ENCODE data around the gene PGAP3.
"Not testable (repeated sequence)": the region's sequence is repeated elsewhere in the genome, so short reads cannot be mapped to it uniquely, and the experiment has no call there.

The PGAP3 gene

GRCh38 chr17:39715375-39716072 lies 27.7 kb upstream of the PGAP3 start:
- DNase-seq, result no peak

- no peak for DNase-seq
Observed at GRCh38 chr17:39714234-39714633, 26.4 kb upstream of the PGAP3 start.

DNA sequence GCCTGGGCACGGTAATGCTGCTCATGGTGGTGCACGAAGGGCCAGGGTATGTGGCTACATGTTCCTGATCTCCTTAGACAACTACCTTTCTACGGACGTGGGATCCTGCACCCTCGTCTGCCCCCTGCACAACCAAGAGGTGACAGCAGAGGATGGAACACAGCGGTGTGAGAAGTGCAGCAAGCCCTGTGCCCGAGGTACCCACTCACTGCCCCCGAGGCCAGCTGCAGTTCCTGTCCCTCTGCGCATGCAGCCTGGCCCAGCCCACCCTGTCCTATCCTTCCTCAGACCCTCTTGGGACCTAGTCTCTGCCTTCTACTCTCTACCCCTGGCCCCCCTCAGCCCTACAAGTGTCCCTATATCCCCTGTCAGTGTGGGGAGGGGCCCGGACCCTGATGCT lies 24.0 kb upstream of the PGAP3 start:
- no peak for DNase-seq

GRCh38 chr17:39711071-39711470 lies 23.2 kb upstream of the PGAP3 start:
- not testable (repeated sequence) for DNase-seq

- no peak for DNase-seq
Observed at GRCh38 chr17:39709998-39710964, 22.4 kb upstream of the PGAP3 start.

- DNase-seq, result no peak
Observed at GRCh38 chr17:39709319-39709997, 21.6 kb upstream of the PGAP3 start.

DNA sequence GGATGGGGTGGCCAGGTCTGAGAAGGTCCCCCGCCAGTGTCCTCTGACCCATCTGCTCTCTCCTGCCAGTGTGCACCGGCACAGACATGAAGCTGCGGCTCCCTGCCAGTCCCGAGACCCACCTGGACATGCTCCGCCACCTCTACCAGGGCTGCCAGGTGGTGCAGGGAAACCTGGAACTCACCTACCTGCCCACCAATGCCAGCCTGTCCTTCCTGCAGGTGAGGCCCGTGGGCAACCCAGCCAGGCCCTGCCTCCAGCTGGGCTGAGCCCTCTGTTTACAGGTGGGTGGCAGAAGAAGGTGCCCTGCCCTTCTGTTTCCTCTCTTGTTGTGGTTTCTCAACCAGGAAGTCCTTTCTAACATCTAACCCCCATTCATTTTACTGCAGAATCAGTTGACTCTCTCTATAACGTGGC lies 19.1 kb upstream of the PGAP3 start:
- no peak for DNase-seq

GRCh38 chr17:39706383-39706782 lies 18.5 kb upstream of the PGAP3 start:
- DNase-seq, result no peak

- no peak for DNase-seq
Observed at GRCh38 chr17:39705786-39706348, 18.0 kb upstream of the PGAP3 start.

DNA sequence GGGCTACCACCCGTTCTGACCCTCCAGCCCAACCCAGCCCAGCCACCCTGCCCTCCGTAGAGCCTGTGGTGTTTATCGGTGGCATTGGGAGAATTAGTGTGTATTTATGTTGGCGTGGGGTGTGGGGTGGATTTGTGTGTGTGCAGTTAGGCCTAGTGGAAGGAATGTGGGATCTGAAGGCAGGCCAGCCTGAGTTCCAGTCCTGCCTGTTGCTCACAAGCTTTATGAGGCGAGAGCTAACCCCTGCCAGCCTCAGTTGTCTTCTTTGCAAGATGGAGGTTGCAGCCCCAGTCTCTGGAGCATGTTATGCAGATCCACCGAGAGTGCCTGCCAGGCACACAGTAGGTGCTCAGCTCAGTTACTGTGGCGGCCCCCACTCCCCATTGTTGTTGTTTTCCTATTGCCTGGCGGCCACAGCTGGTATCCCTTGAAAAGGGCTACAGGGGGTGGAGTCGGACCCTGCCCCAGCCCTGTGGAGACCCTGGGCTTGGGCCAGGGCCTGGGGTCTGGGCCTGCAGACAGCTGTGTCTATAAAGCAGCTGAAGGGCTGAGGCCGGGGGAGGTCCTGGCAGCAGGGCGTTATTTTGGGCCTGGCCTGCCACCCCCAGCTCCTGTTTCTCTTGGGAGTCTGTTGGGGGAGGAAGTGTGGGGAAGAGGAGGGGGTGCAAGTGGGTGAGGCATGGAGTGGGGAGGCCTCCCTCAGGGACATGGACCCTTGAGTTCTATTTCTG lies 17.1 kb upstream of the PGAP3 start:
- no peak for DNase-seq

DNA sequence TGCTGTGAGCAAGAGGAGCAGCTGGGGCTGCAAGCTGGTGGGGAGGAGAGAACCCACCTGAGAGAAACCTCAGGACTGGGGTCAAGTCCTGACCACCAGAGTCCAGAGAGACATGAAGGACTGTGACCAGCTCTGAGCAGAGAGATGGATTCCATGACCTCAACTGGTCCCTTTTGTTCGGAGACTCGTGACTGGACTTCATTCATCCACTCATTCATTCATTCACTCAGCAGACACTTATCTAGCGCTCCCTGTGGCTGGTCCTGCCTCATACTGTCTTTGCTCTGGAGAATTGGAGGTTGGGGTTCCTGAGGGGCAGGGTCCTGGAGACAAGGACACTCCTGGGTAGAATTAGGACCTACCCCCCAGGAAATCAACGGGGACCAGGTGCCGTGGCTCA lies 16.1 kb upstream of the PGAP3 start:
- no peak for DNase-seq

DNA sequence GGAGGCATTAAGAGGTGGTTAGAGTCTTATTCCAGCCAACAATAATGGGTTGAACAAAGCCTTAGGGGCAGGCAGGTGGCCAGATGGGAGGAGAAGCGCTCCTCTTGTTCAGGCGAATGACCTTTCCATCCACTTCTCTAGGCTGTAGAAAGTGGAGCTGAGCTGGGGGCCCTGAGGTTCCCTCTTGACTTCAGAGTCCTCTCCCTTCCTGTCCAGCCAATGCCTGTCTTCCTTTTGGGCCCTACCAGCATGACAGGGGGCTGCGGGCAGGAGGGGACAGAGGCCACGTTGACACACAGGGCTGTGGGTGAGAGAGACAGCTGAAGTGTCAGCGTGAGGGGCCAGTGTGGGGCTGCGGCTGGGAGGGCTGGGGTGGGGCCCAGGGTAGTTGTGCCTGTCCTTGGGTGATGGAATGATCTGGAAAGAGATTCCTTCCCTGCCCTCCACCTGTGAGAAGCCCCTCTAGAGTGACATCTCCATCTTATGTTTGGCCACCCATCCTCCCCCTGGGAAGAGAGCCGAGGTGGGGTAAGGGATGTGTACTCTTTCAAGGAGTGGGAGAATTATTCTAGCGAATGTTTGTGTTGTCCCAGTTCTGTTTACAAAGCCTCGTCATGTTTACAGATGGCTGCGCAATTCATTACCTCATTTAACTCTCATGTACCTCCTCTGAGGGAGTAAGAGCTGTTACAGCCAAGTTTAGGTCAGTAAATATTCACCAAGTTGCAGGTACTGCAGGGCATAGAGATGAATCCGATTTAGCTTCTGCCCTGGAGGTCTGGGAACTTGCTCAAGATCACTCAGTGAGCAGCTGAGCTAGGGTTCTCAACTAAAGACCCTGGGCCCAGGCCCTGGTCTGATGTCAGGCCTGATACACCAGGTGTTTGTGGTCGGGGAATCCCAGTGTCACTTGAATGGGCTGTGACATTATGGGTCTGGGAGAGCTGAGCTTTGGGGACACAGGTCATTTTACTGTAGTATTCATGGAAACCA lies 15.3 kb upstream of the PGAP3 start:
- DNase-seq, result no peak

DNA sequence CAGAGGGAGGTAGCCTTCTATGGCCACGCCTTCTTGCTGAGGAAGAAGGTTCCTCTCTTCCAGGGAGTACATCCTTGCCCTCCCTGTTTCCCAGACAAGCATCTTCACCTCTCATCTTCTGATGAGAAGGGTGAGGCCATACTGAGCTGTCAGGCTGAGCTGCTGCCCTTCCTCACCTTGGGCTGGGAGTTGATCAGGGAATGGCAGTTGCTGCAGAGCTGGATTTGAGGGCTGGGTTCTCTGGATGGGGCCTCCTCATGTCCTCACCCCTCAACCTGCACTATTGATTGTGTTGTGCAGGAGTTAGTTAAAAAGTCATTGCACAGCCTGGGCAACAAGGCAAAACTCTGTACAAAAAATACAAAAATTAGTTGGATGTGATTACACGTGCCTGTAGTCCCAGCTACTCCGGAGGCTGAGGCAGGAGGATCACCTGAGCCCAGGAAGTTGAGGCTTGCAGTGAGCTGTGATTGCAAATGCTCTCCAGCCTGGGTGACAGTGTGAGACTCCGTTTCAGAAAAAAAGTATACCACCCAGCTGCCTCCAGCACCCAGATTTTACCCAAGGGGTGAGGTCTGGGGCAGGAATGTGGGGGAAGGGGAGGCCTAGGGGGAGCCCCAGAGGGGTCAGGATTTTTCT lies 14.0 kb upstream of the PGAP3 start:
- no peak for DNase-seq

DNA sequence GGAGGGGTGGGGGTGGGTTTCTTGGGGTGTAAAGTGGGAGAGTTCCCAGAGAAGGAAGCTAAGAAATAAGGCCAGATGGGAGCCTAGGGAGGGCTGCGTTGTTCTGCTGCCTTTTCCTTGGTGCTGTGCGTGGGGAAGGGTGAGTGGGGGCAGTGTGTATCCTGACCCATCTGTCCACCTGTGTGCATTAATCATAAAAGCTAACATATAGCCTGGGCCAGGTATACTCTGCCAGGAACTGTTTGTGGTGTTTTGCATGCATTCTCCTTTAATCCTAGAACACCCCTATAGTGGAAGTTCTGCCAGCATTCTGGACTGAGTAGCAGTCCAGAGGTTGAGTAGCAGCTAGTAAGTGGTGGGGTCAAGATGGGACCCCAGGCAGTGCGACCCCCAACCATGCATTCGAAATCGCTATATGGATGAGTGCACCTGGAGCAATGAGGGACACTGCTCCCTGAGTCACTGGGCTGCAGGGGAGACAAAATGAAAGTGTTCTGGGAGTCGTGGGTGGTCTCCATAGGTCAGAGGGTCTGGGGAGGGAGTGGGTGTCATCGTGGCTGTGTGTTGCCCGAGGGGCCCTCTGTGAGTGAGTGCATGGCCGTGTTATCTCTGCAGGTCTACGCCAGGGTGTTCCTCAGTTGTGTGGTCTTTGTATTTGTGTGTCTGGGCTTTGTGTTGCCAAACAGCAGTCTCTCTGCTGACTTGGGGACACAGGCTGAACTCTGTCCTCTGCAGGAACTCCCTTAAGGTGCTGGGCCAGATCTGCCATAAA lies 13.3 kb upstream of the PGAP3 start:
- DNase-seq, result no peak

DNA sequence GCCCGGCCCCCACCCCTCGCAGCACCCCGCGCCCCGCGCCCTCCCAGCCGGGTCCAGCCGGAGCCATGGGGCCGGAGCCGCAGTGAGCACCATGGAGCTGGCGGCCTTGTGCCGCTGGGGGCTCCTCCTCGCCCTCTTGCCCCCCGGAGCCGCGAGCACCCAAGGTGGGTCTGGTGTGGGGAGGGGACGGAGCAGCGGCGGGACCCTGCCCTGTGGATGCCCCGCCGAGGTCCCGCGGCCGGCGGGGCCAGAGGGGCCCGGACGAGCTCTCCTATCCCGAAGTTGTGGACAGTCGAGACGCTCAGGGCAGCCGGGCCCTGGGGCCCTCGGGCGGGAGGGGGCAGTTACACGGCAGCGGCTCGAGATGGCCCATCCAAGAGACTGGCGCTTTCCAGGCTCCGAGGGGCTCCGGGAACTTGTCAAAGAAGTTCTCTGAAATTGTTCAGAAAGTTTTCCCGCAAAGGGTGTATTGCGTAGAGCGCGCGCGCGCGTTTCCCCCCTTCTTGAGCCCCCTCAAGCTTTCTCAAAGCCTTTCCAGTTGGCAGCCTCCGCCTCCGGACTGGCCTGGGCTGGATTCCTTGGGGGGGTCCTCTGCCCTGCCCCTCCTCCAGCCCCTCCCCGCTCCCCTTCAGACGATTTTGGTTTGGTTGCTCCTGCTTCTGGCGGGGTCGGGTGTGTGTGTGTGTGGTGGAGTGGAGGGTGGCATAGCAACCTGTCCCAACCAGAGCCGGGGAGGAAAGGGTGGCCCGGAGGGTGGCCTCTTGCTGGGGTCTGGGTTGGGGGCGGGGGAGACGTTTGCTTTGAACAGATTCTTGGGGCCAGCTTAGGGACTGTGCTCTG lies 12.5 kb upstream of the PGAP3 start:
- no peak for DNase-seq

GRCh38 chr17:39699818-39700147 lies 11.9 kb upstream of the PGAP3 start, which contains the start of gene ERBB2:
Gene ERBB2 (plus strand): TSS chr17:39700064. CDS start chr17:39700239, 175 bp downstream.
- no peak for DNase-seq

GRCh38 chr17:39699157-39699817 lies 11.4 kb upstream of the PGAP3 start:
- DNase-seq, result not testable (repeated sequence)

DNA sequence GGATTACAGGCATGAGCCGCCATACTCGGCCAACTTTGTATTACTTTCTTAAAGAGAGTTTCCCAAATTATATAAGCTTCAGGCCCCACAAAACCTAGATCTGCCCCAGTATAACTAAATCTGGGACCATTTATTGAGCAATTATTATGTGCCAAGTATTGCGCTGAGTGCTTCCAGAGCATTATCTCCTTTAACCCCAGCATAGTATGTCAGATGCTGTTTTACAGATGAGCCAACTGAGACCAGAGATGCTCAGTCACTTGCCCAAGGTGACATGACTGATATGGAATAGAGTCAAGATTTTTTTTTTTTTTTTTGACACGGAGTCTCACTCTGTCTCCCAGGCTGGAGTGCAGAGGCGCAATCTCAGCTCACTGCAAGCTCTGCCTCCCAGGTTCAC lies 10.1 kb upstream of the PGAP3 start:
- no peak for DNase-seq

Measured in activated effector memory CD4-positive, alpha-beta T cell treated with Interleukin-2 at 50 U/mL for 16 hours (primary cell).